ENCODE data around the gene PLCH2.

GRCh38 chr1:2474104-2474844 is 1.8 kb upstream of the PLCH2 start:
- TF ChIP-seq CTCF (conservative IDR thresholded peaks at IDR 0.05 in 1 of 2, IDR thresholded peaks at IDR 0.05 in 1 of 2; ENCODE audit: extremely low read depth in 1 of 2, insufficient read depth in 1 of 2, low read depth in 1 of 2, low read length in 2 of 2), result no peak
- TF ChIP-seq EZH2 (IDR thresholded peaks at IDR 0.05; ENCODE audit: borderline replicate concordance, low read length), result no peak
